ENCODE measurements around the gene RTN1. TPM values are rescaled to one million over a fixed set of nuclear protein-coding genes. Genes with fewer than 3 reads are reported as not detected.

RTN1 gene
- 4.9 and 11.1 TPM in 2 replicates for total RNA-seq (ENCODE audit: low replicate concordance)
- long read RNA-seq, transcript RTN1-202 (7 exons, 1,703 nt) = major isoform, 23 of 25 reads
- long read RNA-seq, partial matches to known transcripts = 0 of 25 reads
- long read RNA-seq, other reads (novel, unspliced or antisense) = 2 of 25 reads

GRCh38 chr14:59870277-59871165 is at the start of gene RTN1:
Gene RTN1, minus strand, starts transcription at chr14:59870776. Its CDS starts 146 bp downstream, at chr14:59870630.
- peak within 1 kb of the TSS; percentile 95 for H3K4me3 Mint-ChIP-seq
- TF ChIP-seq CTCF (conservative IDR thresholded peaks at IDR 0.05) = no peak
- H3K27me3 Mint-ChIP-seq = peaks cover 97% of the 10 kb centered on the region
- H3K36me3 Mint-ChIP-seq = no peaks in the 10 kb centered on the region
- peaks cover 6% of the 10 kb centered on the region for H3K4me1 Mint-ChIP-seq (ENCODE audit: unreplicated experiment)
- no peaks in the 10 kb centered on the region for H3K9me3 Mint-ChIP-seq
- peak; percentile 76 for DNase-seq (ENCODE audit: extremely low spot score, unreplicated experiment)
- H3K27ac Mint-ChIP-seq = peak within 1 kb of the TSS; percentile 36

GRCh38 chr14:59920378-59920683 is 49.8 kb upstream of the RTN1 start:
- H3K27ac Mint-ChIP-seq = peak overlapping the region; percentile 79
- no peaks in the 10 kb centered on the region for H3K36me3 Mint-ChIP-seq

GRCh38 chr14:59919570-59920377 is 49.2 kb upstream of the RTN1 start, which contains the start of gene LRRC9:
Gene LRRC9, plus strand, starts transcription at chr14:59920144.
- DNase-seq (ENCODE audit: extremely low spot score, unreplicated experiment) = peak; percentile 85
- Mint-ChIP-seq H3K9me3 (peaks cover 6% of the 10 kb centered on the region), H3K4me3 (peak within 1 kb of the TSS; percentile 91), H3K27ac (peak within 1 kb of the TSS; percentile 79), H3K36me3 (no peaks in the 10 kb centered on the region), H3K4me1 (ENCODE audit: unreplicated experiment) (peaks cover 8% of the 10 kb centered on the region), H3K27me3 (peaks cover 14% of the 10 kb centered on the region)
- peak; percentile 39 for TF ChIP-seq CTCF (conservative IDR thresholded peaks at IDR 0.05)

More at GRCh38 chr14:59920378-59920683, 49.8 kb upstream of the RTN1 start:
- no peak for TF ChIP-seq CTCF (conservative IDR thresholded peaks at IDR 0.05)
- H3K4me3 Mint-ChIP-seq = peak overlapping the region; percentile 91
- no peak for DNase-seq (ENCODE audit: extremely low spot score, unreplicated experiment)
- H3K27me3 Mint-ChIP-seq = peaks cover 14% of the 10 kb centered on the region
- peaks cover 6% of the 10 kb centered on the region for H3K9me3 Mint-ChIP-seq
- peaks cover 8% of the 10 kb centered on the region for H3K4me1 Mint-ChIP-seq (ENCODE audit: unreplicated experiment)

GRCh38 chr14:59918824-59919569 is 48.4 kb upstream of the RTN1 start:
- H3K36me3 Mint-ChIP-seq = no peaks in the 10 kb centered on the region
- H3K9me3 Mint-ChIP-seq = peaks cover 6% of the 10 kb centered on the region
- H3K27me3 Mint-ChIP-seq = peaks cover 14% of the 10 kb centered on the region
- peak; percentile 83 for TF ChIP-seq CTCF (conservative IDR thresholded peaks at IDR 0.05)
- peak overlapping the region; percentile 91 for H3K4me3 Mint-ChIP-seq
- peak overlapping the region; percentile 67 for H3K27ac Mint-ChIP-seq
- DNase-seq (ENCODE audit: extremely low spot score, unreplicated experiment) = no peak
- H3K4me1 Mint-ChIP-seq (ENCODE audit: unreplicated experiment) = peaks cover 8% of the 10 kb centered on the region

- no peak for DNase-seq (ENCODE audit: extremely low spot score, unreplicated experiment)
- peaks cover 5% of the 10 kb centered on the region for H3K27me3 Mint-ChIP-seq
- H3K27ac Mint-ChIP-seq = no peak overlapping the region
These were observed 42.6 kb upstream of the RTN1 start for GRCh38 chr14:59913187-59913586.

More at GRCh38 chr14:59913187-59913586, 42.6 kb upstream of the RTN1 start:
- no peaks in the 10 kb centered on the region for H3K4me1 Mint-ChIP-seq (ENCODE audit: unreplicated experiment)
- TF ChIP-seq CTCF (conservative IDR thresholded peaks at IDR 0.05) = no peak
- no peaks in the 10 kb centered on the region for H3K36me3 Mint-ChIP-seq
- no peak overlapping the region for H3K4me3 Mint-ChIP-seq
- H3K9me3 Mint-ChIP-seq = no peaks in the 10 kb centered on the region

Data from type B pancreatic cell (in vitro differentiated cells).